ENCODE data around the gene PAX5.

The PAX5 gene

GRCh38 chr9:36961561-36962325 lies 72.3 kb downstream of the PAX5 start:
- DNase-seq (ENCODE audit: low spot score) = no peak
- TF ChIP-seq, protein P1, sequence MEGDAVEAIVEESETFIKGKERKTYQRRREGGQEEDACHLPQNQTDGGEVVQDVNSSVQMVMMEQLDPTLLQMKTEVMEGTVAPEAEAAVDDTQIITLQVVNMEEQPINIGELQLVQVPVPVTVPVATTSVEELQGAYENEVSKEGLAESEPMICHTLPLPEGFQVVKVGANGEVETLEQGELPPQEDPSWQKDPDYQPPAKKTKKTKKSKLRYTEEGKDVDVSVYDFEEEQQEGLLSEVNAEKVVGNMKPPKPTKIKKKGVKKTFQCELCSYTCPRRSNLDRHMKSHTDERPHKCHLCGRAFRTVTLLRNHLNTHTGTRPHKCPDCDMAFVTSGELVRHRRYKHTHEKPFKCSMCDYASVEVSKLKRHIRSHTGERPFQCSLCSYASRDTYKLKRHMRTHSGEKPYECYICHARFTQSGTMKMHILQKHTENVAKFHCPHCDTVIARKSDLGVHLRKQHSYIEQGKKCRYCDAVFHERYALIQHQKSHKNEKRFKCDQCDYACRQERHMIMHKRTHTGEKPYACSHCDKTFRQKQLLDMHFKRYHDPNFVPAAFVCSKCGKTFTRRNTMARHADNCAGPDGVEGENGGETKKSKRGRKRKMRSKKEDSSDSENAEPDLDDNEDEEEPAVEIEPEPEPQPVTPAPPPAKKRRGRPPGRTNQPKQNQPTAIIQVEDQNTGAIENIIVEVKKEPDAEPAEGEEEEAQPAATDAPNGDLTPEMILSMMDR (IDR thresholded peaks at IDR 0.05; ENCODE audit: extremely low read depth, missing control alignments) = no peak

- TF ChIP-seq, protein P1 (IDR thresholded peaks at IDR 0.05; ENCODE audit: extremely low read depth, missing control alignments) = no peak
- no peak for DNase-seq (ENCODE audit: low spot score)
Observed at GRCh38 chr9:36961051-36961450, 73.0 kb downstream of the PAX5 start.

GRCh38 chr9:36960575-36960955 lies 73.5 kb downstream of the PAX5 start:
- DNase-seq (ENCODE audit: low spot score) = no peak
- TF ChIP-seq, protein P1 (IDR thresholded peaks at IDR 0.05; ENCODE audit: extremely low read depth, missing control alignments) = no peak

DNA sequence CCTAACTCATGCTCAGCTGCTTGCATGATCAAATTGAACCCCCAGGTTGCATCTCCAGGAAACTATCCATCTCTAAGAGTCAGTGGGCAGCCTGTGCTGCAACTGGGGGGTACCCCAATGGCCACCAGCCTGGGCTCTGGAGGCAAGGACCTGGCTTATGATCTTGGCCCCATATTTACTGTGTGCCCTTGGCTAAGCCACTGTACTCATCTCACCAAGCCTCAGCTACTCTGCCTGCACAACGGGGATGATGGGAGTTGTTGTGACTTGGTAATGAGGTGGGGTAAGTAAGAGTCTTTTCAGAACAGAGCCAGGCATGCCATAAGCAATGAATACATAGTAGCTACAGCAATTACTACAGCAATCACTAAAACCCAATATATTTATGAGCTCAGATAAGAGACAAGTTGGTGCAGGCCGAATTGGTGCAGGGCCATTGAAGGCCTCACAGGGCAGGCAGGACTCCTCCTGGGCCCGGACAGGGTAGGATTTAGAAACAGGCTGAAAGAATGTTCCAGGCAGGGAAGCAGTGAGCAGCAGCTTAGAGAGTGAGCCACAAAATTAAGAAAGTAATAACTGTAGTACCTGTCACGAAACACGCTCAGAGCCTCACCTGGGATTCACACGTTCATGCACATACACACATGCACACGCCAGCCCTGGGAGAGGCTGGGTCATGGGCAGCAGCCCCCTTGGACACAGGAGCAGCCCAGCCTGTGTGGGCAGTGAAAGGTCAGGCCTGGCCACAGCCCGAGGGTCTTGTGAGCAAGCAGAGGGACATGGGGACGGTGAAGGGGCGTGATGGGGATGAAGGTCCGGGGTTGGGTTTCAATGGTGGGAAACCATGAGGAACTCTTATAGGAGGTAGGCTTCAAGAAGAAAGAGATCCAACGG lies 74.1 kb downstream of the PAX5 start:
- no peak for DNase-seq (ENCODE audit: low spot score)
- TF ChIP-seq, protein P1 (IDR thresholded peaks at IDR 0.05; ENCODE audit: extremely low read depth, missing control alignments) = no peak

GRCh38 chr9:36956908-36957307 lies 77.2 kb downstream of the PAX5 start:
- TF ChIP-seq, protein P1 (IDR thresholded peaks at IDR 0.05; ENCODE audit: extremely low read depth, missing control alignments) = no peak
- DNase-seq (ENCODE audit: low spot score) = no peak

DNA sequence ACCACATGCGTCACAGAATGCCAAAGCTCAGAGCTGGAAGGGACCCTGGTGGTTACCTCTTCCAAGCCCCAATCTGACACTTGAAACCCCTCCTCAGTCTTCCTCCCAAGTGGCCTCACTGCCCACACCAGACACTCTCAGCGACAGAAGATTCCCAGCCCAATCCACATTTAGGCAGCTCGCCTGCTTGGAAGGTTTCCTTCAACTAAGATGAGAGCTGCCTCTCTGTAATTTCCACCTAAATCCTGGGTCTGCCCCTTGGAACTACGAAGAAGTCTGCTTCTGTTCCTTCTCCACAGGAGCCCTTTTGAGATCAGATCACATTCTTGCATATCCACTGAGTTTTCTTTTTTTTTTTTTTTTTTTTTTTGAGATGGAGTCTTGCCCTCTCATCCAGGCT lies 83.7 kb downstream of the PAX5 start:
- TF ChIP-seq, protein P1 (IDR thresholded peaks at IDR 0.05; ENCODE audit: extremely low read depth, missing control alignments) = no peak
- DNase-seq (ENCODE audit: low spot score) = no peak

DNA sequence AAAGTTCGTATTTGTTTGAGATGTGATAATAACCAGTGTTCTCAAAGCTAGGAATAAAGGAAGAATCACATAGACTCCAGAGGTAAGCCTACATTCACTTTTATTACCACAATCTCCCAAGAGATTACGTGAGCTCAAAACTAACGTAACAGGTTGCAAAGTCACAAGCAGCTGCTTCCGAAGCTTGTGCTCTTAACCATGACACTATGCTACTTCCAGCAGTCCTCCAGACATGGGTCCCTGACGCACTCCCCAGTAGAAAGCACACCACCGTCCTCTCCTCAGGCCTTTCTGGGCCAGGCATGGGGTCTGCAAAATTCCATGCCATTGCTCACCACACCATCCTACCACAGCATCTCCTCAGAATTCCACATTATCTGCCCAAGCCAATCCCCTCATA lies 84.6 kb downstream of the PAX5 start:
- no peak for DNase-seq (ENCODE audit: low spot score)
- TF ChIP-seq, protein P1 (IDR thresholded peaks at IDR 0.05; ENCODE audit: extremely low read depth, missing control alignments) = no peak

All from GM20000 (cell line).